AG04449 (cell line): Measurements from ENCODE around the gene TMEM263.
"Not testable (repeated sequence)": the region's sequence is repeated elsewhere in the genome, so short reads cannot be mapped to it uniquely, and the experiment has no call there.

ENCODE experiments used
- CTCF ChIA-PET: fragments of 350-600 bp; formaldehyde crosslinking; extraction: SDS; loops from one replicate; lab custom pipeline; 2021; ENCODE audit warnings: antibody characterized with exemption; lab: Yijun Ruan, JAX
- POLR2A ChIA-PET: fragments of 400-600, 350-600 bp; formaldehyde crosslinking; extraction: SDS; loops from one replicate; lab custom pipeline; 2020; ENCODE audit warnings: antibody characterized with exemption, inconsistent platforms; lab: Yijun Ruan, JAX
- DNase-seq: peaks from one replicate; pipeline ENCODE4 v3.0.0-alpha.2; 2010; ENCODE audit warnings: low read depth, low spot score
- H3K4me3 ChIP-seq: 2 replicates; pipeline ENCODE4 v1.5.1; 2011; ENCODE audit warnings: low read depth, mild to moderate bottlenecking, control low read depth, low read length
- TF ChIP-seq, protein P1 (sequence below): IDR thresholded peaks from one replicate; pipeline ENCODE4 v1.5.1; 2011; ENCODE audit warnings: mild to moderate bottlenecking, moderate library complexity, low read length, control low read depth, inconsistent platforms; ENCODE audit not compliant: insufficient read depth; ENCODE audit errors: missing control alignments

TMEM263 gene

DNA sequence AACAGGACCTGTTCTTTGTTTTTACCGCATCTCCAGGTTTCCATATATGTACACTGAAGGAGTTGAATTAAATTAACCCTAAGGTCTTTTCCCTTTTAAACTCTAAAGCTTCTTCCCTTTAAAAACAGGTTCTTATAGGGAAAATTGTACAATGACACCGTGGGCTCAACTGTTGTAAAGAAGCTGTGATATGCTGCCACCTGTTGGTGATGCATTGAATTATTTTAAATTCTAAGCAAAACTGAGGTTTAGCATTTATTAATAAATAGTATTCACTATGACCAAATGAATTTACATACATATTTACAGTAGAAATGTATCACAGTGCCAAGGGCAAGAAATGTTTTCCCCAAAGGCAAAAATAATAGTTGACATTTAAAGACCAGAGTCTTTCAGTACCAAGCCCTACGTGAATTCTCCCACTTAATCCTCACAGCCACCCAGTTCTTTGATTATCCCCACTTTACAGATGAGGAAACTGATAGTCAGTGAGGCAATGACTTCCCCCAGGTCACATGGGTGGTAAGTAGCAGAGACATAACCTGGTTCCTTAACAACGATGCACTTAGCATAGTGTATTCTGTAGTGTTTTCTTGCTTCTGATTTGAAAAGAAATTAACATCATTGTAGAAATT is 35.7 kb upstream of the TMEM263 start:
- no peak overlapping the region for H3K4me3 ChIP-seq

DNA sequence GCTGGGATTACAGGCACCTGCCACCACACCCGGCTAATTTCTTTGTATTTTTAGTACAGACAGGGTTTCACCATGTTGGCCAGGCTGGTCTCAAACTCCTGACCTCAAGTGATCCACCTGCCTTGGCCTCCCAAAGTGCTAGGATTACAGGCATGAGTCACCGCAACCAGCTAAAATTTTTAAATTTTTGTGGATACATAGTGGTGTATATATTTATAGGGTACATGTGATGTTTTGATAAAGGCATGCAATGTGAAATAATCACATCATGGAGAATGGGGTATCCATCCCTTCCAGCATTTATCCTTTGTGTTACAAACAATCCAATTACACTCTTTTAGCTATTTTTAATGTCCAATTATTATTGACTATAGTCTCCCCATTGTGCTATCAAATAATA is 33.7 kb upstream of the TMEM263 start:
- CTCF ChIA-PET, result interaction anchor here (0.5 to 5.9 kb wide), 10 partner anchors 12 to 568 kb away, joined by 3 to 118 read pairs (median 4); partner anchors contain the start of gene POLR3B
- H3K4me3 ChIP-seq, DNase-seq, POLR2A ChIA-PET: not testable (repeated sequence)

More for the DNA sequence above, 35.7 kb upstream of the TMEM263 start:
- TF ChIP-seq, protein P1, sequence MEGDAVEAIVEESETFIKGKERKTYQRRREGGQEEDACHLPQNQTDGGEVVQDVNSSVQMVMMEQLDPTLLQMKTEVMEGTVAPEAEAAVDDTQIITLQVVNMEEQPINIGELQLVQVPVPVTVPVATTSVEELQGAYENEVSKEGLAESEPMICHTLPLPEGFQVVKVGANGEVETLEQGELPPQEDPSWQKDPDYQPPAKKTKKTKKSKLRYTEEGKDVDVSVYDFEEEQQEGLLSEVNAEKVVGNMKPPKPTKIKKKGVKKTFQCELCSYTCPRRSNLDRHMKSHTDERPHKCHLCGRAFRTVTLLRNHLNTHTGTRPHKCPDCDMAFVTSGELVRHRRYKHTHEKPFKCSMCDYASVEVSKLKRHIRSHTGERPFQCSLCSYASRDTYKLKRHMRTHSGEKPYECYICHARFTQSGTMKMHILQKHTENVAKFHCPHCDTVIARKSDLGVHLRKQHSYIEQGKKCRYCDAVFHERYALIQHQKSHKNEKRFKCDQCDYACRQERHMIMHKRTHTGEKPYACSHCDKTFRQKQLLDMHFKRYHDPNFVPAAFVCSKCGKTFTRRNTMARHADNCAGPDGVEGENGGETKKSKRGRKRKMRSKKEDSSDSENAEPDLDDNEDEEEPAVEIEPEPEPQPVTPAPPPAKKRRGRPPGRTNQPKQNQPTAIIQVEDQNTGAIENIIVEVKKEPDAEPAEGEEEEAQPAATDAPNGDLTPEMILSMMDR, result peak; percentile 43
- DNase-seq, result peak; percentile 14
- POLR2A ChIA-PET, result no interaction called here
- CTCF ChIA-PET, result interaction anchor here (0.7 to 5.9 kb wide), 43 partner anchors 10 to 693 kb away, joined by 3 to 118 read pairs (median 3); partner anchors contain the start of genes POLR3B and TMEM263

DNA sequence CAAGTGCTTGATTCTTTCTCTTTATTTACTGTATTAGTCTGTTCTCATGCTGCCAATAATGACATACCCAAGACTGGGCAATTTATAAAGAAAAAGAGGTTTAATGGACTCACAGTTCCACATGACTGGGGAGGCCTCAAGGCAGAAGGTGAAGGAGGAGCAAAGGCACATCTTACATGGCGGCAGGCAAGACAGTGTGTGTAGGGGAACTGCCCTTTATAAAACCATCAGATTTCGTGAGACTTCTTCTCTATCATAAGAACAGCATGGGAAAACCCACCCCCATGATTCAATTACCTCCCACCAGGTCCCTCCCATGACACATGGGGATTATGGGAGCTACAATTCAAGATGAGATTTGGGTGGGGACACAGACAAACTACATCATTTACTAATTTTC is 32.1 kb upstream of the TMEM263 start:
- POLR2A ChIA-PET, DNase-seq, H3K4me3 ChIP-seq: not testable (repeated sequence)
- CTCF ChIA-PET, result interaction anchor here (1.9 kb wide), 1 partner anchor 566 kb away, joined by 5 read pairs; the partner anchor contains the start of gene POLR3B

DNA sequence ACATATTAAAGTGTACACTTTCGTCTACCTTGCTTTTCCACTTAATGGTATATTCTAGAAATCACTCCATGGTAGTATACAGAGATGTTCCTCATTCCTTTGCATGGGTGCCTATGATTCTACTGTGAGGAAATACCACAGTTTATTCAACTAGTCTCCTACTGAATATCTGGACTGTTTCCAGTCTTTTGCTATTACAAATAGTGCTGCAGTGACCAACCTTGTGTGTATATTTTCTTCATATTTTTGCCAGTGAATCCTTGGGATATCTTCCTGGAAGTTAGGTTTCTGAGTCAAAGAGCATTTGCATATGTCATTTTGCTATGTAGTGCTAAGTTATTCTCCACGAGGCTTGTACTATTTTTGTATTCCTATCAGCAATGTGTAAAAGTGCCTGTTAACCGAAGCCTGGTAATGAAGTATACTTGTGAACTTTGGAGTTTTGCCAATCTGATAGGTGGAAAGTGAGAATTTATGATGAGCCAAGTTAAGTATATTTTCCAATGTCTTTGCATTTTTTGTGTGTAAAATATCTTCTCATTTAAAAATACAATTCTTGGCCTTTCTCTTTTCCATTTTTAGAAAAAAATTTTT is 31.3 kb upstream of the TMEM263 start:
- ChIA-PET POLR2A (no interaction called here), CTCF (no interaction called here)
- H3K4me3 ChIP-seq, result no peak overlapping the region
- TF ChIP-seq, protein P1, result no peak
- no peak for DNase-seq

DNA sequence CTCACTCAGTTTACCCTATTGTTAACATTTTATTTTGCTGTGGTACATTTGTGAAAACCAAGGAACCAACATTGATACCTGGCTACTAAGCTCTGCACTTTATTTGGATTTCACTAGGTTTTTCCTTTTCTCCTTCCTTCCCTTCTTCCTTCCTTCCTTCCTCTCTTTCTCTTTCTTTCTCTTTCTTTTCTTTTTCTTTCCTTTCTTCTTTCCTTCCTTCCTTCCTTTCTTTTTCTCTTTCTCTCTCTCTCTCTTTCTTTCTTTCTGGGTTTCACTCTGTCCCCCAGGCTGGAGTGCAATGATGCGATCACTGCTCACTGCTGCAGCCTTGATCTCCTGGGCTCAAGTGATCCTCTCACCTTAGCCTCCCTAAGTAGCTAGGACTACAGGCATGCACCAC is 29.1 kb upstream of the TMEM263 start:
- TF ChIP-seq, protein P1, result no peak
- POLR2A ChIA-PET, result no interaction called here
- no peak overlapping the region for H3K4me3 ChIP-seq
- CTCF ChIA-PET, result no interaction called here
- DNase-seq, result no peak

DNA sequence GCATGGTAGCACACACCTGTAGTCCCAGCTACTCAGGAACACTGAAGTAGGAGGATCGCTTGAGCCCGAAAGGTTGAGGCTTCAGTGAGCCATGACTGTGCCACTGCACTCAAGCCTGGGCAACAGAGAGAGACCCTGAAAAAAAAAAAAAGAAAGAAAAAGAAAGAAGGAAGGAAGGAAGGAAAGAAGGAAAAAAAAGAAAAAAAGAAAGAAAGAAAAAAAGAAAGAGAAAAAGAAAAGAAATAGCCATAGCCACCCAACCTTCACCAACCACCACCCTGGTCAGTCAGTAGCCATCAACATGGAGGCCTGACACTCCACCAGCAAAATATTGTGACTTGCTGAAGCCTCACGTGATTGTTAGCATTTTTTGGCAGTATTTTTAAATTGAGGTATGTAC is 21.4 kb upstream of the TMEM263 start:
- H3K4me3 ChIP-seq, result no peak overlapping the region
- ChIA-PET CTCF (no interaction called here), POLR2A (no interaction called here)
- TF ChIP-seq, protein P1, result no peak
- no peak for DNase-seq

DNA sequence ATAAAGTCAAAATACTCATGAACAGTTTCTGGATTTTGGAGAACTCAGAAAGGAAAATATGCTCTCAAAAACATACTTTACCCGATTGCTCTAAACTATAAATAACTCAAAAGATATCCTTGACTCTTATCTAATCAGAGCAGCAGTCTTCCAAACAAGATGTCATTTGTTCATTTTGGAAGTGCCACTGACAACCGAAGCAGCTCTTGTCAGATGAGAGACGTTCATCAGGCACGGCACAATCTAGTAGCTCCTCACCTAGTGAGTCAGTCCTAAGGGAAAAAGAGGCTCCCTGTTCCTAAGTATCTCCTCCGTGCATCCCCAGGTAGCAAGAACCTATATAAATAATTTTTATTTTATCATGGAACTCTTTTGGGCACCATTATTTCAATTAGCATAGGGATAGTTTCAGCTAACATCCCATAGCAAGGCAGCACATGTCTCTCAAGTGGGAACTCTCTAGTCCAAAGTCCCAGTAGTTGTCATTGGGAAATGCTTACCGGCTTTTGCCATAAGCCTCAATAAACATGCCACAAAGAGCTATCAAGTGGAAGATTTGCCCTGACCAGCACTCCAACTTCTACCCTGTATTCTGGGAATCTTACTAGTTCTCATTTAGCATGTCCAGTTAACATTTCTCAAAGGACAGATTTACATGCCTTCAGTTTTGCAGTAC is 14.1 kb upstream of the TMEM263 start:
- DNase-seq, result no peak
- no peak overlapping the region for H3K4me3 ChIP-seq
- TF ChIP-seq, protein P1, result no peak
- POLR2A ChIA-PET, result no interaction called here
- CTCF ChIA-PET, result interaction anchor here (1.0 to 1.5 kb wide), 2 partner anchors 14 to 20 kb away, joined by 3 to 4 read pairs; partner anchors contain the start of gene TMEM263
